Stomach (tissue), 9 donors: ENCODE measurements around the gene UGT1A8. TPM values are rescaled to one million over a fixed set of nuclear protein-coding genes. Genes with fewer than 3 reads are reported as not detected.

Experiments used
- DNase-seq, 2 donors: peaks; one replicate each; pipeline versions ENCODE4 v3.0.0 to v3.0.0-alpha.2; 2013 to 2019
- H3K27ac ChIP-seq, 5 donors: fragments of 200-600 bp in 4 of 5; sonication (generic) in 4 of 5; one replicate each; pipeline ENCODE4 v1.5.1; 2013 to 2019; ENCODE audit warnings: mild to moderate bottlenecking in 1 of 5, moderate library complexity in 1 of 5
- H3K27me3 ChIP-seq, 3 donors: fragments of 200-600 bp; sonication (generic); one replicate each; pipeline ENCODE4 v1.5.1; 2017 to 2019; ENCODE audit warnings: mixed run types in 1 of 3
- H3K36me3 ChIP-seq, 4 donors: fragments of 200-600 bp; sonication (generic); 1 replicate in 3 of 4; 2 replicates in 1 of 4; pipeline ENCODE4 v1.5.1; 2016 to 2019
- H3K4me1 ChIP-seq, 4 donors: fragments of 200-600 bp; sonication (generic); one replicate each; pipeline ENCODE4 v1.5.1; 2016 to 2019
- H3K4me3 ChIP-seq, 4 donors: fragments of 200-600 bp; sonication (generic) in 3 of 4; one replicate each; pipeline ENCODE4 v1.5.1; 2016 to 2019; ENCODE audit warnings: mild to moderate bottlenecking in 1 of 4
- H3K9me3 ChIP-seq, 4 donors: fragments of 200-600 bp; sonication (generic); one replicate each; pipeline ENCODE4 v1.5.1; 2016 to 2019
- EP300 ChIP-seq: sonication (generic); formaldehyde crosslinking; IDR thresholded peaks from one replicate; pipeline ENCODE4 v1.6.1; 2017; ENCODE audit warnings: antibody characterized with exemption
- POLR2A ChIP-seq, 4 donors: fragments of 450-650 bp; IDR thresholded peaks; one replicate each; pipeline ENCODE4 v1.6.1; 2016; ENCODE audit warnings: antibody characterized with exemption in 4 of 4, control low read depth in 2 of 4, mild to moderate bottlenecking in 1 of 4, moderate library complexity in 1 of 4
- POLR2AphosphoS5 ChIP-seq, 3 donors: sonication (generic); formaldehyde crosslinking; IDR thresholded peaks; one replicate each; pipeline ENCODE4 v1.6.1; 2016; ENCODE audit warnings: antibody characterized with exemption in 3 of 3
- WGBS, 5 donors: extraction: QIAGEN DNeasy Blood & Tissue Kit in 3 of 5; methylation state at CpG; one replicate each; pipeline versions ENCODE4 v1.1.5 to v1.1.7; 2013 to 2018; 5-methylcytosine and 5-hydroxymethylcytosine counted together
- intact Hi-C: fragments of 100-400 bp; cut with DNase I; formaldehyde crosslinking; loops from one replicate; pipeline ENCODE4 v1.15.1; 2023; ENCODE audit warnings: low total_unique reads
- polyA plus RNA-seq, 3 donors: library from polyadenylated mRNA; stranded (reverse); fragments of 200-250 nt; gene quantifications; one replicate each; pipeline ENCODE4 v1.2.3, GENCODE V29; 2013
- total RNA-seq, 5 donors: library from RNA; depleted of rRNA; stranded (reverse); fragments of >200 nt; gene quantifications; one replicate each; pipeline versions ENCODE4 v1.1.0 to v1.2.3, GENCODE V29; 2014 to 2016
- TF ChIP-seq, protein P1 (sequence below), 7 experiments: fragments of 450-650 bp in 4 of 7; fragments of 200-600 bp in 3 of 7; sonication (generic) in 3 of 7; IDR thresholded peaks; one replicate each; pipeline ENCODE4 v1.5.1; 2016 to 2019; ENCODE audit warnings: antibody characterized with exemption in 7 of 7, control low read depth in 2 of 7, mild to moderate bottlenecking in 1 of 7
- donor health status: healthy with polysubstance abuse.
- donor health status: Bipolar disorder and iron deficiency.
- donor health status: healthy.

The UGT1A8 gene
- total and polyA plus RNA-seq, 8 donors = 2.3 to 7.2 TPM; not detected in 6

DNA sequence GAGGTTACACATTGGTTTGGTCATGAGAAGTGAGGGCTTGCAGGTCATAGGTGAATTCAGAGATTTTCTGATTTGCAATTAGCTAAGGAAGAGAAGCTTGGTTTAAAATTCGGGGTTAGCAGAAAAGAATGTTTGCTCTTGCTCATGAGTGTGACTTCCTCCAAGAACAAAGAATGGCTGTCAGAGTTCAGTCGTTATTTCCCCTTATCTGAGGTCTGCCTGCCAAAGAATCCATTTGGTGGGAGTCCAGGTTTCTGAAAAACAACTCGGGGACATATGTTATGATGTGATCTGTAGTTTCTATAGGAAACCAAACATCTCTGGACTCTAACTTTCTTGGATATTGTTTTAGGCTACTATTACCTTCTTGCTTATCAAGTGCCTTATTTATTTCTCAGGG is 72.1 kb downstream of the UGT1A8 start:
- intact Hi-C loops = no loop called here
- Histone ChIP-seq H3K9me3 (no peaks in the 10 kb centered on the region), H3K4me1 (peaks cover 0 to 31% (median 17%) of the 10 kb centered on the region in 4 donors), H3K36me3 (no peaks in the 10 kb centered on the region), H3K27me3 (no peaks in the 10 kb centered on the region), H3K27ac (peak overlapping the region in 4 of 5 donors; percentile 43 to 82 (median 64)), H3K4me3 (no peak overlapping the region)
- DNase-seq = peak; percentile 57 to 68
- WGBS, 5 donors = 1 to 10% (median 4%) methylated on average over 3 of the region's 3 CpGs
- TF ChIP-seq POLR2A (IDR thresholded peaks at IDR 0.05) (no peak), POLR2AphosphoS5 (IDR thresholded peaks at IDR 0.05) (peak in 1 of 3 donors; percentile 59)

DNA sequence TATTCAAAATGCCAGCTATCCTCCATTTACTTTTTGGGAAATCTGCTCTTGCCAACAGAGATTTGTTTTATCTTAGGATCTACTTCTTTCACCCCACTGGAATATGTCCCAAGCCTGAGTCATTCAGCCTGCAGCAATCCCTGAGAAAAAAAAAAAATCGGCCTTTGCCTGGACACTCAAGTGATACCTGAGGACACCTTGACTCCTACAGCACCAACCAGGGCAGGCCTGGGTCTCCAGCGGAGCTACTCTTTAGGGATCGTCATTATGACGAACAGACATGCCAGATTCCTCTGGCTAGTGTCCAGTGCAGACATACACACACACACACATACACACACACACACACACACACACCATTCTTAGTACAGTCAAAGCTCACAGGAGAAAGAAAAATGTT is 73.0 kb downstream of the UGT1A8 start:
- intact Hi-C loops = no loop called here
- Histone ChIP-seq H3K9me3 (no peaks in the 10 kb centered on the region), H3K4me3 (no peak overlapping the region), H3K27ac (peak overlapping the region in 4 of 5 donors; percentile 64 to 82 (median 74)), H3K4me1 (peaks cover 0 to 31% (median 17%) of the 10 kb centered on the region in 4 donors), H3K27me3 (no peaks in the 10 kb centered on the region), H3K36me3 (no peaks in the 10 kb centered on the region)
- TF ChIP-seq EP300 (no peak), POLR2AphosphoS5 (IDR thresholded peaks at IDR 0.05) (no peak), POLR2A (IDR thresholded peaks at IDR 0.05) (no peak)
- TF ChIP-seq, protein P1, sequence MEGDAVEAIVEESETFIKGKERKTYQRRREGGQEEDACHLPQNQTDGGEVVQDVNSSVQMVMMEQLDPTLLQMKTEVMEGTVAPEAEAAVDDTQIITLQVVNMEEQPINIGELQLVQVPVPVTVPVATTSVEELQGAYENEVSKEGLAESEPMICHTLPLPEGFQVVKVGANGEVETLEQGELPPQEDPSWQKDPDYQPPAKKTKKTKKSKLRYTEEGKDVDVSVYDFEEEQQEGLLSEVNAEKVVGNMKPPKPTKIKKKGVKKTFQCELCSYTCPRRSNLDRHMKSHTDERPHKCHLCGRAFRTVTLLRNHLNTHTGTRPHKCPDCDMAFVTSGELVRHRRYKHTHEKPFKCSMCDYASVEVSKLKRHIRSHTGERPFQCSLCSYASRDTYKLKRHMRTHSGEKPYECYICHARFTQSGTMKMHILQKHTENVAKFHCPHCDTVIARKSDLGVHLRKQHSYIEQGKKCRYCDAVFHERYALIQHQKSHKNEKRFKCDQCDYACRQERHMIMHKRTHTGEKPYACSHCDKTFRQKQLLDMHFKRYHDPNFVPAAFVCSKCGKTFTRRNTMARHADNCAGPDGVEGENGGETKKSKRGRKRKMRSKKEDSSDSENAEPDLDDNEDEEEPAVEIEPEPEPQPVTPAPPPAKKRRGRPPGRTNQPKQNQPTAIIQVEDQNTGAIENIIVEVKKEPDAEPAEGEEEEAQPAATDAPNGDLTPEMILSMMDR (IDR thresholded peaks at IDR 0.05) = no peak
- 51 to 59% (median 55%) methylated on average over 4 of the region's 4 CpGs for WGBS, 5 donors
- DNase-seq = no peak

DNA sequence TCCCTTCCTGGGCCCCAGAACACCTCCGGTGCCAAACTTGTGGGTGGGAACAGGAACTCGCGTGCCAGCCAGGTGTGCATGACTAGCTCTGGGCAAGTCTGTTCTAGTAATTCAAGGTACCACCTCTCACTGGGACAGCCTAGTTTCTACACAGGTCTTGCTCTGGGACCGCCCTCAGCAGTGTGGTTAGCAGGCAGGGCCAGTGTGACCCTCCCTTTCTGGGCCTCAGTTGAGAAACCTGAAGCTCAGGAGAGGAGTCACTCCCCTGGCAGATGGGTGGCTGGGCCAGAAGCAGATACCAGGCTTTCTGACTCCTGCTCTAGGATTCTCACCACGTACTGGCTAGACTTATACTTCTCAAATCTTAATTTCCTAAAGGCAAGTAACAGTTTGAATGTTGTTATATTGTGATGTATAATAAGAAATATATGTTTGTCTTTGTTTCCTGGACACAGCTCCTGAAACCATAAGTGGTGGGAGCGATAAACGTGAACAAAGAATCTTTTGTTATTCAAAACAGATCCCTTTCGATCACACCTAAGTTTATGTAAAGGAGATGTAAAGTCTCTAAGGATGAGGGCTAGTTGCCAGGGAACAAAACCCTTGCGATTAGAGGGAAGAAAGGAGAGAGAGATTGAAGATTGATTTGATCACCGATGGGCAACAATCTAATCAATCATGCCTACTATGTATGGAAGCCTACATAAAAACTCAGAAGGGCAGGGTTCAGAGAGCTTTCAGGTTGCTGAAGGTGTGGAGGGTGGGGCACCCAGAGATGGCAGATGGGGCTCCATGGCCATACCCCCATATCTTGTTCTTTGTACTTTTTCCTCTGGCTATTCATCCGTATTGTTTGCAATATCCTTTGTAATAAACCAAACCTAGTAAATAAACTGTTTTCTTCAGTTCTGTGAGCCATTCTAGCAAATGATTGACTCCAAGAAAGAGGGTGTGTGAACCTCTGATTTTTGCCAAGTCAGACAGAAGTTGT is 74.3 kb downstream of the UGT1A8 start:
- intact Hi-C loops = no loop called here
- peak overlapping the region in 2 of 4 donors; percentile 12 to 38 for H3K4me3 ChIP-seq
- H3K4me1 ChIP-seq = peaks cover 0 to 31% (median 17%) of the 10 kb centered on the region in 4 donors
- H3K27me3 ChIP-seq = no peaks in the 10 kb centered on the region
- H3K36me3 ChIP-seq = no peaks in the 10 kb centered on the region
- TF ChIP-seq, protein P1 (IDR thresholded peaks at IDR 0.05) = no peak
- TF ChIP-seq POLR2AphosphoS5 (IDR thresholded peaks at IDR 0.05) (peak in 2 of 3 donors; percentile 75 to 79), EP300 (no peak), POLR2A (IDR thresholded peaks at IDR 0.05) (peak in 1 of 4 donors; percentile 53)
- DNase-seq = peak; percentile 46 to 75
- H3K9me3 ChIP-seq = no peaks in the 10 kb centered on the region
- WGBS, 5 donors = 32 to 55% (median 47%) methylated on average over 10 to 11 of the region's 11 CpGs
- peak overlapping the region; percentile 64 to 82 (median 76) for H3K27ac ChIP-seq

DNA sequence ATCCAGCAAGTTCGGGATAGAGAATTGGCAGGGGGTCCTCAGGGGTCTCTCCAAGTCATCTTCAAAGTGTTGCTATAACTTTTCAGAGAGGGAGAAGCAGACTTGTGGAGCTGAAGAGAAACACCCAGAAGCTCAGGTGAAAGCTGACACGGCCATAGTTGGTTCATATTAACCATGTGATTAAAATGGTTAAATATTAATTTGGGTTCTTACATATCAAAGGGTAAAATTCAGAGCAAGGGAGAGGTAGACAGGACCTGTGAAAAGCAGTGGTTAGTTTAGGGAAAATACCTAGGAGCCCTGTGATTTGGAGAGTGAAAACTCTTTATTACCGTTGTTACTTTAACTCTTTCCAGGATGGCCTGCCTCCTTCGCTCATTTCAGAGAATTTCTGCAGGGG is 75.2 kb downstream of the UGT1A8 start, which contains the start of gene UGT1A6:
Gene UGT1A6, plus strand, starts transcription at position 243 of the 400 bp plus-strand sequence. Its CDS starts 115 bp downstream, at position 358.
- DNase-seq = peak in 1 of 2 donors; percentile 12
- H3K4me1 ChIP-seq = peaks cover 0 to 31% (median 17%) of the 10 kb centered on the region in 4 donors
- TF ChIP-seq EP300 (no peak), POLR2AphosphoS5 (IDR thresholded peaks at IDR 0.05) (no peak), POLR2A (IDR thresholded peaks at IDR 0.05) (no peak)
- TF ChIP-seq, protein P1 (IDR thresholded peaks at IDR 0.05) = no peak
- no peaks in the 10 kb centered on the region for H3K27me3 ChIP-seq
- H3K27ac ChIP-seq = peak within 1 kb of the TSS; percentile 64 to 86 (median 76)
- 35 to 62% (median 39%) methylated on average over 4 of the region's 4 CpGs for WGBS, 5 donors
- intact Hi-C loops = no loop called here
- H3K36me3 ChIP-seq = no peaks in the 10 kb centered on the region
- no peaks in the 10 kb centered on the region for H3K9me3 ChIP-seq
- H3K4me3 ChIP-seq = peak within 1 kb of the TSS in 3 of 4 donors; percentile 23 to 38 (median 30)
